HG03025 (cell line): ENCODE results near the gene CHCHD1.
A peak's percentile ranks its signal among the peaks of the same experiment; 100 is the strongest.
"Not testable (repeated sequence)": the region's sequence is repeated elsewhere in the genome, so short reads cannot be mapped to it uniquely, and the experiment has no call there.

Experiments used
- ATAC-seq: cut with Tn5 transposase; IDR thresholded peaks from one replicate; pipeline ENCODE4 v1.9.1; 2021; ENCODE audit warnings: mild to moderate bottlenecking, moderate library complexity; ENCODE audit not compliant: unreplicated experiment, low FRiP score

The CHCHD1 gene

DNA sequence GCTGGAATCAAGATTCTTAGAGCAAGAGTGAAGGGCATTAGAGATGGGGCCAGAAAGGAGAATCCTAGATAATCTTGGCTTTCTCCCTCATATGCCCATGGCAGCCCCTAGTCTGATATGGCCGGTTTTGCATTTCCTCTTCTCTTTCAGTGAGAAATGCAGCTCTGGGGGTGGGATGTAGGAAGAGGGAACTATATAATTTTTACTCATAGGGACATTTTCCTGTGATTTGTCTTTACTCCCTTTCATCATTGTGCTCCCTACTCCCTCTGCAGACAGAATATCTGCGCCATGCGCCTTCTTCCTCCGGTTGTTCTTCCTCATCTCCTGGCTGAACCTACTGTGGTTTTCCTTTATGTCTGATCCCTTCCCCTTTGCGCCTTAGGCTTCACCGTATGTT is 16.8 kb upstream of the CHCHD1 start:
- no peak for ATAC-seq

DNA sequence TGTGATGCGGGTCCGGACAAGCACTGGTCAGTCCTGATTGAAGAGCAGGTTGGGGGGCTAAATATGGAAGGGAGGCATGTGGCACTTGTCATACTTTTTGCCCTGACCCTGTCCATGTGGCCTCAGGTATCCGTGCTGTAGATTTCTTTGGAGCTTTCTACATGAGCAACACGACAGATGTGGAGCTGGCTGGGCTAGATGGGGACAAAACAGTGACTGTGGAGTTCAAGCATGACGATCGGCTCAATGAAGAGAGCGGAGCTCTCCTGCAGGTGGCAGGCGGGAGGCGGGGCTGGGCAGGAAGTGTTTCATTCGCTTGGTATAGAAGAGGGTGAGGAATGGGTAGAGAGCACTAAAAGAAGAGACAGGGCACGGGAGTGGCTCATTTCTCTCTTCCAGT is 13.0 kb upstream of the CHCHD1 start:
- no peak for ATAC-seq

DNA sequence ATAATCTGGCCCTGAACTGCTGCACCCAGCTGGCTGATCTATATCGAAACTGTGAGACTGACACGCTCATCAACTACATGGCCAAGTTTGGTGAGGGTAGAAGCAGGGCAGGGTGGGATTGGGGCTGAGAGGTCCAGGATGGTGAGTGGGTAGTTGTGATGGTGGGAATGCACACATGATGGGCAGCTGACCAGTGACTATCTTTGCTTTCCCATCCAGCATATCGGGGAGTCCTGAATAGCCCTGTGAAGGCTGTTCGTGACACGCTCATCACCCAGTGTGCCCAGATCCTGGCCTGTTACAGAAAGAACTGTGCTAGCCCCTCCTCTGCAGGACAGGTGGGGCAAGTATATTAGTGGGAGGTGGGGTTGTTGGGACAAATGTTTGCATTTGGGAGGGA is 12.5 kb upstream of the CHCHD1 start:
- no peak for ATAC-seq

DNA sequence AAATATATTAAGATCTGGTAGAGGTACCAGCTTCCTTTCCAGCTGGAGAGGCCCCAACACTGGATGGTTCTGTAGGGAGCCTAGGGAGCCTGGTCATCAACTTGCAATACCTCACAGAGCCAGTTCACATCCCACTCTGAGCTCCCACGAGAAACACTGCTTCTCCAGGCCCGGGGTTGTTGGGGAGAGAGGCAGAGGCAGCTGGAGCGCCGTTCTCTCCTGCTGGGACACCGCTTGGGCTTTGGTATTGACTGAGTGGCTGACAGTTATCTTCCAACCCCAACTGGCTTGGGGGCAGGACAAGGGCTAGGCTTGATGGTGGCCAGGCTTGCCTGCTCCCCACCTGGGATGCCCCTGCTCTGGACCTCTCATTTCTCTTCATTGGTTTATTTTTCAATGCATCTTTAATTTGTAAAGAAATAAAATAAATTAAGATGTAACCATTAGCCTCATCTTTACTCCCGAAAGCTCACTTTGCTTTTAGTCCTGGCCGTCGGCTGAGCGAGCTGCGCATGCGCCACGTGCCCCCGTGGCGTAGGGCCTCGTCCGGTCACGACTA is 10.0 kb upstream of the CHCHD1 start:
- ATAC-seq: peak; percentile 1

- ATAC-seq: peak; percentile 55
Observed at GRCh38 chr10:73772281-73773151, 9.3 kb upstream of the CHCHD1 start.

DNA sequence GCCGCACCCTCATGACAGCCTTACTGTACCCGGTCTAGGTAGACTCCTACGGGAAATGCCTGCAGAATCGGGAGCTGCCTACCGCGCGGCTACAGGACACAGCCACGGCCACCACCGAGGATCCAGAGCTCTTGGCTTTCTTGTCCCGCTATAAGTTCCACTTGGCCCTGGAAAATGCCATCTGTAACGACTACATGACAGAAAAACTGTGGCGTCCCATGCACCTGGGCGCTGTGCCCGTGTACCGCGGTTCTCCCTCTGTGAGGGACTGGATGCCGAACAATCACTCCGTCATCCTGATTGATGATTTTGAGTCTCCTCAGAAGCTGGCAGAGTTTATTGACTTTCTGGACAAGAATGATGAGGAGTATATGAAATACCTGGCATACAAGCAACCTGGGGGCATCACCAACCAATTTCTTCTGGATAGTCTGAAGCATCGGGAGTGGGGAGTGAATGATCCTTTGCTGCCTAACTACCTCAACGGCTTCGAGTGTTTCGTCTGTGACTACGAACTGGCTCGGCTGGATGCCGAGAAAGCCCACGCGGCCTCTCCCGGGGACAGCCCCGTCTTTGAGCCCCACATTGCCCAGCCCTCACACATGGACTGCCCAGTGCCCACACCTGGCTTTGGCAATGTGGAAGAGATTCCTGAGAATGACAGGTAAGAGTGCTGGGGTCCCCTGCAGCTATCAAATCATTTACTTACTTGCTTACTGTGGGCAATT is 8.5 kb upstream of the CHCHD1 start:
- peak; percentile 1 for ATAC-seq

- ATAC-seq: no peak
Observed at GRCh38 chr10:73774637-73775036, 7.2 kb upstream of the CHCHD1 start.

GRCh38 chr10:73779018-73779417 is 2.8 kb upstream of the CHCHD1 start:
- no peak for ATAC-seq

GRCh38 chr10:73779539-73780197 is 2.2 kb upstream of the CHCHD1 start:
- no peak for ATAC-seq

- ATAC-seq: no peak
Observed at GRCh38 chr10:73780301-73780700, 1.5 kb upstream of the CHCHD1 start.

- ATAC-seq: no peak
Observed at GRCh38 chr10:73780966-73781365, 882 bp upstream of the CHCHD1 start.

DNA sequence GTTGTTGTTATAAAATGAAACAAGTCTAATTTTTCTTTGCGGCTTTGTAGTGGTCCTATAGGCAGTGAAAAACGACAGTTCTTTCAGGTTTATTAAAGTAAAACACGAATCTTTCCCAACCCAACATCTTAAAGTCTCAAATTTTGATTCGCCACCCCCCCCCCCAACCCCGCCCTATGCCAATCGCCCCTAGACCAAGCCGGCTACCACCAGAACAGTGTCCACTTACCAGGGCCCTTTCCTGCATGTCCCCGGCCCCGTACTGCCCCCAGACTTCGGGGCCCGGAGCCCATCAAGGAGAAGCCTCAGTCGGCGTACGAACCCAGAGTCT is 335 bp upstream of the CHCHD1 start:
- peak; percentile 9 for ATAC-seq

DNA sequence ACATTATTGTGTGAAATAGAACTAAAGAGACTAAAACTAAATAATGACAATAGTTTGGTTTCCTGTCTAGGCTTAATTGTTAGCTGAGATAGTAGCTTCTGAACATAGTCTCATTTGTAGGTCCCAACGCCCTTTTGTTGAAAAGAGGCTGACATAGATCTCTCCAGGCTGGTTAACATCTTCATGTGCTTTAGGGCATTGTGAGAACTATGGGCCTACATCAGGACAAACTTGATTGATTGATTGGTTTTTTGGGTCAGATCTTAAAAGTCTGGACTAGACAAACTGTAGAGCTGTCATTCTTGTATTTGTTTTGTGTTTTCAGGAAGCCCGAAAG is 869 bp downstream of the CHCHD1 start:
- no peak for ATAC-seq

DNA sequence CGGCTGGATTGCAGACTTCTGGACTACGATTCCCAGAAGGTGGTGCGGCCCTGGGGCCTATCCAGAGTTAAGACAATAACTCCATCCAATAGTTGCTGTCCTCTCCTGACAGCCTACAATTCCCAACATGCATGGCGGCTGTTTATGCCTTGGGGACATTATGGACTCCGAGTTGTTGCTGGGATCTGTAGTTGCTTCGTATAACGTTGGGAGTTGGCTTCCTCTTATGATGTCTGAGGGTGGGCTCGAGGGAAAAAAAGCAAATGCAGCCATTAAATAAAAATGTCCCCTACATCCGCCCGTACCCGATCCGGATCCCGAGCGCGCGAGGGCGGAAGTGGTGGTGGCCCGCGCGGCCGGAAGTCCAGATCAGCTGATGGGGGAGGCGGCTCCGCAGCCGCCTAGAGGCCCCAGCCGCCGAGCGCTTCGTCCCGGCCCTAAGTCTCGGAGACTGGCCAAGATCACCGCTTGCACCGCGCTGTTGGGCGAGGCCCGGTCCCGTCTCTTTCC is 3.4 kb downstream of the CHCHD1 start, which contains the start of gene ZSWIM8:
ZSWIM8 (plus strand) TSS at position 396 of the 510 bp plus-strand sequence. CDS start 273 bp downstream, outside the sequence.
- peak; percentile 64 for ATAC-seq

GRCh38 chr10:73785721-73786511 is 4.1 kb downstream of the CHCHD1 start:
- peak; percentile 41 for ATAC-seq

DNA sequence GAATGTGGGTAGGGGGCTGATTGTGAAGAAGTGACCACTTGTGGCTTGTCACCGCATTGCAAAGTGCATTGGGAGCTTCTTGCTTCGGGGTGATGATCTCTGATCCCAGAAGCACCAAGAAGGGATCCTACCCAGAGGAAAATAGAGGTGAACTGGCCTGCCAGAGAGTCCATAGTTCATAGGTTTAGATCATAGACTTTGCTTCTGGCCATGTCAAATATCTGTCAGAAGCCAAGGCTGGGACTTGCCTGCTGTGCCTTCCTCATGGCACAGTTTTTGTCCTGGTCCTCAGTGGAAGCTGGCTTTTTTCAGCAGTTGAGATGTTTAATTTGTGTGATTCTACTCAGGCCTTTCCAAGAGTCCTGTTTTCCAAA is 4.7 kb downstream of the CHCHD1 start:
- no peak for ATAC-seq

- not testable (repeated sequence) for ATAC-seq
Observed at GRCh38 chr10:73787031-73787800, 5.4 kb downstream of the CHCHD1 start.

- ATAC-seq: no peak
Observed at GRCh38 chr10:73788864-73789658, 7.2 kb downstream of the CHCHD1 start.

- no peak for ATAC-seq
Observed at GRCh38 chr10:73789659-73790055, 7.8 kb downstream of the CHCHD1 start.
